NCI-H82 treated with DMSO at 0.1 percent for 48 hours (cell line): ENCODE data around the gene CNN2.

Source experiments
- DNase-seq: peaks from one replicate; lab custom pipeline; 2025; ENCODE audit not compliant: unreplicated experiment; lab: John Stamatoyannopoulos, UW

The CNN2 gene

DNA sequence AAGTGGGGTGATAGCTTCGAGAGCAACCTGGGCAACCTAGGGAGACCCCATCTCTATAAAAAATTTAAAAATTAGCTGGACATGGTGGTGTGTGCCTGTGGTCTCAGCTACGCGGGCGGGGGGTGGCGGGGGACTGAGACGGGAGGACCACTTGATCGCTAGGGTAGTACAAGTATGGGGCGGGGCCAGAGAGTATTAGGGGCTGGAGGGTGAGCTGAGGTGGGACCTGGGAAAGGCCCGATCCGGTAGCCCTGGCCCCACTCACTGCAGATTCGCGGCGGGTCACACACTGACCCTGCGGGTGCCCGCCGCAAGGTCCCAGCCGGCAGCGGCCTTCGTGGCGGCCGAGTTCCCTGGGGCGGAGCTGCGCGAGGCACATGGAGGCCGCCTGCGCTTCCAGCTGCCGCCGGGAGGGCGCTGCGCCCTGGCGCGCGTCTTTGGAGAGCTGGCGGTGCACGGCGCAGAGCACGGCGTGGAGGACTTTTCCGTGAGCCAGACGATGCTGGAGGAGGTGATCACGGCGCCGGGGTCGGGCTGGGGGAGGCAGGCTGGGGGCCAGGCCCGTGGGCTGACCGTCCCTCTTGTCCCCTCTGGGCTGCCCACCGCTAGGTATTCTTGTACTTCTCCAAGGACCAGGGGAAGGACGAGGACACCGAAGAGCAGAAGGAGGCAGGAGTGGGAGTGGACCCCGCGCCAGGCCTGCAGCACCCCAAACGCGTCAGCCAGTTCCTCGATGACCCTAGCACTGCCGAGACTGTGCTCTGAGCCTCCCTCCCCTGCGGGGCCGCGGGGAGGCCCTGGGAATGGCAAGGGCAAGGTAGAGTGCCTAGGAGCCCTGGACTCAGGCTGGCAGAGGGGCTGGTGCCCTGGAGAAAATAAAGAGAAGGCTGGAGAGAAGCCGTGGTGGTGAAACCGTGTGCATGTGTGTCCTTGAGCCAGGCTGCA, 38.5 kb downstream of the CNN2 start:
- no peak for DNase-seq

GRCh38 chr19:1065606-1066109, 39.2 kb downstream of the CNN2 start:
- DNase-seq = no peak

DNA sequence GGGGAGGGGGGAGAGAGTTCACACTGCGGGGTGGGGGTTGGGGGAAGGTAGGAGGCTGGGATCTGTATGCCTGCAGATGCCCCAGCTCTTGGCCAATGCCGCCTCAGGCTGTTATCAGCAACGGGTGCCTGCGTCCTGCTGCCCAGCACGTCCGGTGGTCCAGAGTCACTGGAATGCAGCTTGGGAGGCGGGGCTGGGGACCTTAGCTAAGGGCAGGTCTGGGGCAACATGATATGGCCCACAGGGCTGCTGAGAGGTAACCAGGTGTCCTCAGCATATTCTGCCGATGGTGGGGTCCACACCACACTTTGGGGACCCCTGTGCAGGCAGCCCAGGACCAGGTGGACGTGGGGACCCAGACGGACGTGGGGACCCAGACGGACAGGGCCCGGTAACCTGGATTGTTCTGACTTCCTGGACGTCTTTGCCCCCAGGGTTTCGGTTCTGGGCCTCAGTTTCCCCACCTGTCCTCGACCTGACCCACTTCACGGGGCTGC, 39.9 kb downstream of the CNN2 start:
- no peak for DNase-seq

- no peak for DNase-seq
Measured at GRCh38 chr19:1066748-1067340, 40.4 kb downstream of the CNN2 start, which contains the start of gene ARHGAP45. TSS of gene ARHGAP45 (plus strand) at chr19:1067167. CDS start at chr19:1067406, 239 bp downstream.

DNA sequence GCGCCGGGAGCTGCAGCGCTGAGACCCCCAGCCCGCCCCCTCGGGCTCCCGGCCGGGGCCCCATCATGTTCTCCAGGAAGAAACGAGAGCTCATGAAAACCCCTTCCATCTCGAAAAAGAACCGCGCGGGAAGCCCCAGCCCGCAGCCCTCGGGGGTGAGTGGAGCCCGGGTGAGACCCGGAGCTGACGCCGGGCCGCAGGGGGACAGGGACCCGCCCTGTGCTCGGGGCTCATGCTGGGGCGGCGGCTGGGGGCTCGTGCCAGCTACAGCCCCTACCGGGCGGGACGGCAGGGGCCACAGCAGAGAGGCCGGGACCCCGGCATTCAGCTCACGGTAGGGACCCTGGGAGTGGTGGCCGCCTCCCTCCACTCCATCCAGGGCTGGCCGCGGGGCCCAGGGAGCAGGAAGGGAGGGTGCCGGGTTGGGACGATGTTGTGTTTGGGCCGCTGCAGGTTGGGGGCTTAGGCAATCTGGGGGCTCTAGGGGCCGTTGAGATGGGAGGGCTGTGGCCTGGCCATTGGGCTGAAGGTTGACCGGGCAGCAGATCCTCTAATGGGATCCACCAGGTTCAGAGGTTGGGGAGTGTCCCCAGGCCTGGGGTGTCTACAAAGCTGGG, 41.0 kb downstream of the CNN2 start:
- DNase-seq = no peak

DNA sequence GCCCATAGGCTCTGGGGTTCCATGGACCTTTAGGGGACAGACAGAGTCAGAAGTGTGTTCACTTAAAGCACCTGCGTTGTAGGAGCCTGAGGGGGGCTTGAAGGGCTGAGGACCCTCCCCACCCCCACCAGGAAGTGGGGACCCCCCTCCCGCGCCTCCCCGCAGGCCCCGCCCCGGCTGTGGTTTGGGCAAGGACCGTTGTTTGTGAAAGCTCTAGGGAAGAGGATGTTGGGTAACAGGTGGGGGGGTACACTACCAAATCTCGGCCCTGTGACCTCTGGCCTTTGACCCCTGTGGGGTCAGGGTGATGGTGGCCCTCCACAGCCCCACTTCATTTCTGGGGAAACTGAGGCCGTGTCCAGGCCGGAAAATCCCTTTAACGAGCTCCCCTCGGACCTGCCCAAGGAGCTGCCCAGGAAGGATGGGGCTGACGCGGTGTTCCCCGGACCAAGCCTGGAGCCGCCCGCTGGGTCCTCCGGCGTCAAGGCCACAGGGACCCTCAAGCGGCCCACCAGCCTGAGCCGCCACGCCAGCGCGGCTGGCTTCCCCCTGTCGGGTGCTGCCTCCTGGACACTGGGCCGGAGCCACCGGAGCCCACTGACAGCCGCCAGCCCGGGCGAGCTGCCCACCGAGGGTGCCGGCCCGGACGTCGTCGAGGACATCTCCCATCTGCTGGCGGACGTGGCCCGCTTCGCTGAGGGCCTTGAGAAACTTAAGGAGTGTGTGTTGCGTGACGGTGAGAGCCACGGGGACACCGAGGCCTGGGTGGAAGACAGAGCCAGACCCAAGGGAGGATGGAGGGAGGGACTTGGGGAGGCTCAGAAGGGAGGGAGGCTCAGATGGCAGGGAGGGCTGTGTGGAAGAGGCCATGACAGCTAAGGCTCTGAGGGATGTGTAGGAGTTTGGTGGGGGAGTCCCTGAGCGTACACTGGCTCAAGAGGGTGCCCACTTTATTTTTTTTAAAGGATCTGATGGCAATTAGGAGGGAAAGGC, 41.9 kb downstream of the CNN2 start:
- DNase-seq = no peak

DNA sequence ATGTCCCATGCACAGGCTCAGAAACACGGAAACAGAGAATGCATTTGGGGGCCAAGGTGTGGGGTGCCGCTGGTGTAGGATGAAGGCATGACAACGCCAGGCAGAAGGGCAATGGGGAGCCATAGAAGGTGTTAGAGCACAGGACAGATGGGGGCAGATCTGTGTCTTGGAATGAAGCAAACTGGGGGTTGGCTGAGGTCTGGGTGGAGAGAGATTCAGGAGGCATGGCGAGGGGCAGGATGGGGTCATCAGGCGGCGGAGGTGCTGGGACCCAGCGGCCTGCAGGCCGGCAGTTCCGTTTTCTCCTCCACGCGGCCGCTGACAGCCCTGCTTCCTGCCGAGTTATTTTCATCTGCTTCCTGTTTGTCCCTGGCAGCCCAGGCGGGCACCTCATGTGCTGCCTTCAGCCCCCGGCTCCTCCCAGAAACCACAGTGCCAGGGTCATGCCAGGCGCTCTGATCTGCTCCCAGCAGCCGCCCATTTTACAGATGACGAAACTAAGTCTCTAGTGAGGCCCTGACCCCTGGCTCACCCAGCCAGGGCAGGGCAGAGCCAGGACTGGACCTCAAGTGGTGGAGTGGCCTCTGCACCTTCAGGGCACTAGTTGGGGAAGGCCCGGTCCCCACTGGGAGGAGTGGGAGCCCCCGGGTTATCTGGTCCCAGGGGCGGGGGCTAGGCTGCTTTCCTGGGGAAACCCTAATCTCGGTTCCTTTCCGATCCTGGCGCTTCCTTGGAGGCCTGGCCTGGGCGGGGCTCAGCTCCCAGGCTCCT, 42.8 kb downstream of the CNN2 start:
- no peak for DNase-seq

- DNase-seq = no peak
Measured at GRCh38 chr19:1070576-1070930, 44.1 kb downstream of the CNN2 start.

DNA sequence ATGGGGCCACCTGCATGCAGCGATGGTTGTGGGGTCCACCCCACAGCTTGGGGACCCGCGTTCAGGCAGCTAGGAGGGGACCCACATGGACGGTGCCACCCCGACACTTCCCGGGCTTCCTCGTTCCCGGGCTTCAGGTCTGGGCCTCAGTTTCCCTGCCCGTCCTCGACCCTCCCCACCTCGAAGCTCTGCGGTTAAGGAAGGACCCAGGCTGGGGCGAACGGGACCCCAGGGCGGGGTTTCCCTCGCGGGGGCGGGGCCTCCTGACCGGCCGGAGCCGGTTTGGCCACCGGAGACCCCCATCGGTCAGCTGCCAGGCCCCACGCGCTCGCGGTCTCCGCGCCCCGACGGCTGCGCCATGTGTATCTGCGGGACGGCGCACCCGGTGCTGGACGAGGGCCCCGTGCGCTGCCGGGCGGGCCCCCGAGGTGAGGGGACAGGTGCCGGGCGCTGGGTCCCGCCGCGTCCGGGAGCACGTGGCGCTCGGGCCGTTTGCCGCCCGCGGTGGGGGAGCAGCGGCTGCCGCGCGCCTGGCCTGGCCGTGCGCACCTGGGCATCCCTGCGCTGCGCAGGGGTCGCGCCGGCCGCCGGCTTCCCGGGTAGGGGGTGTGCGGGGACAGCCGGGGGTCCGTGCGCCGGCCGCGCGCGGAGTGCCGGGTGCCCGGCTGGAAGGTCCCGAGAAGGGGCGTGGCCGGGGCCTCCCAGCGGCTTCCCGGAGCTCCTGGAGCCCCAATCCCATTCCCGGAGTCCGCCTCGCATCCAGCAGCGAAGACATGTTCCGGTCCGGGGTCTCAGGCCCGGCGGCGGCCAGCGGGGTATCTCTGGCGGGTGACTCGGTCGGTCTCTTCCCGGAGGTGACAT, 44.8 kb downstream of the CNN2 start:
- DNase-seq = no peak

DNA sequence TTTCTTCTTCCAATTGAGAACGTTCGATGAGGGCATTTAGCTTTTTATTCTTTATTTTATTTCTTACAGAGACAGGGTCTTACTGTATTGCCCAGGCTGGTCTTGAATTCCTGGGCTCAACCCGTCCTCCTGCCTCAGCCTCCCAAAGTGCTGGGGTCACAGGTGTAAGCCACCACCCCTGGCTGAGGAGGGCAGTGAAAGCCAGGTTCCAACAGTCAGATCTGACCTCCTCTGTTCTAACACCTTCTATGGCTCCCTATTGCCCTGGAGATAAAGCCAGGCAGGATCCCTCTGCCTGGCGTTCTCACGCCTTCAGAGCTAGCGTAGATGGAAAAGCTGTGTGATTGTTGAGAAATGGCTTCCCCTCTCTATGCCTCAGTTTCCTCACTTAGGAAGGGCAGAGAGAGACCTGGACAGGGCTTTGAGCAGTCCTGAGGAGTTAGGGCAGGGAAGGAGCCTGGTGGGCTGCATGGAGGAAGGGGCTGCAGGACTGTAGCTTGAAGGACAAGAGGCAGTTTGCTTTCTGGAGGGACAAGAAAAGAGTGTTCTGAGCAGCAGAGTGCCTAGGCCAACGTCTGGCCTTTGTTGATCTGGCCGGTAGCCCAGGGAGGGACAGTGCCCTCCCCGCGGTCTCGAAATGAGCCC, 46.1 kb downstream of the CNN2 start:
- DNase-seq = no peak

DNA sequence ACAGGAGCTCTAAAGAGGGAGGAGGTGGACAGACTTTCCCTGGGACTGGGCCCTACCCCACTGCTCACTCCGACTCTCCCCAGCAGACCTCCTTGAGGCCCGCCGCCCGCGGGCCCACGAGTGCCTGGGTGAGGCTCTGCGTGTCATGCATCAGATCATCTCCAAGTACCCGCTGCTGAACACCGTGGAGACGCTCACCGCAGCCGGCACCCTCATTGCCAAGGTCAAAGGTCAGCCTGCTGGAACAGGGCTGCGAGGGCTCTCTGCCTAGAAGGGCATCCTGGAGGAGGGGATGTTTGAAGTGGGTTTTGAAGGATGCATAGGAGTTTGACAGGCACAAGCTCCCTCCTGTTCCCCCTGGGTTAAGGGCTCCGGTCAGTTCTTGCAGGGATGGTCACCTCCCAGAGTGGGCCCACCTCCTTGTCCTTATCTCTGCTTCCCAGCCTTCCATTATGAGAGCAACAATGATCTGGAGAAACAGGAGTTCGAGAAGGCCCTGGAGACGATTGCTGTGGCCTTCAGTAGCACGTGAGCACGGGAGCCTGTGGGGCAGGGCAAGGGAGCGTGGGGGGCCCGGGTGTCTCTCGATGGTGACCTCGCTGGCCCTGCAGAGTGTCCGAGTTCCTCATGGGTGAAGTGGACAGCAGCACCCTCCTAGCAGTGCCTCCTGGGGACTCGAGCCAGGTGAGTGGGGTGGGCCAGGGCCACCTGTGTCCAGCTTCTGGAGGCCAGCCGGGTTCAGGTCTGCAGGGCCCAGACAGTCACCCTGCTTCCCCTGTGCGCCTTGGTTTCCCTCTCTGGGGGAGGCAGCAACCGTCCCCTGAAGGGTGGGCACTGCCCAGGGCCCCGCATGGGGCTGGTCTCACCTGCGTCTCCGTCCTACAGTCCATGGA, 46.9 kb downstream of the CNN2 start:
- no peak for DNase-seq

GRCh38 chr19:1073956-1074517, 47.6 kb downstream of the CNN2 start:
- DNase-seq = no peak

GRCh38 chr19:1074544-1075283, 48.3 kb downstream of the CNN2 start:
- DNase-seq = no peak

GRCh38 chr19:1076046-1076386, 49.6 kb downstream of the CNN2 start:
- no peak for DNase-seq

DNA sequence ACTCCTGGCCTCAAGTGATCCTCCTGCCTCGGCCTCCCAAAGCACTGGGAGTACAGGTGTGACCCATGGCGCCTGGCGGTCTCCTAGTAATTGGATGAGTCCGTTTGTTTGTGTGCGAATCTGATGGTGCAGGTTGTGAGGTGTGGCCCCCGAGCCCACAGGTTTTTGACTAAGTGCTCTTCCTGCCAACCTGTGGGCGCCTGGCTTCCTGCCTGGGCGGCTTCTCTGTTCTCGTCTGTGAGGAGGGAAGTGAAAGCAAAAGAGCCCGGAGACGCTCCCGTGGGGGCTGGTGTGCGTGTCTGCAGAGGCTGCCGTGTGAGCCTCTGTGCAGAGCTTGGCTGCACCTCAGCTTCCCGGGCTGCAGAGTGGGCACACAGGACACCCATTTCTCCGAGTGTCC, 50.5 kb downstream of the CNN2 start:
- DNase-seq = no peak

DNA sequence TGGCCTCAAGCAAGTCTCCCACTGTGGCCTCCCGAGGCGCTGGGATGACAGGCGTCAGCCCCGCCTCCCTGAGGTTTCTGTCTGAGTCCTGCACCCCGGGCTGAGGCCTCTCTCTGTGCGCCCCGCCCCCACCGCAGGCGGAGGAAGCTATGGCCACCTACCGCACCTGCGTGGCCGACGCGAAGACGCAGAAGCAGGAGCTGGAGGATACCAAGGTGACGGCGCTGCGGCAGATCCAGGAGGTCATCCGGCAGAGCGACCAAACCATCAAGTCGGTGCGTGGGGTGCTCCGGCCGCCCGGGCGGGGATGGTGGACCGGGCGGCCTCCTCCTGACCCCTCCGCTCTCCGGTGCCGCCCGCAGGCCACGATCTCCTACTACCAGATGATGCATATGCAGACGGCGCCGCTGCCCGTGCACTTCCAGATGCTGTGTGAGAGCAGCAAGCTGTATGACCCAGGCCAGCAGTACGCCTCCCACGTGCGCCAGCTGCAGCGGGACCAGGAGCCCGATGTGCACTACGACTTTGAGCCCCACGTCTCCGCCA, 53.2 kb downstream of the CNN2 start:
- no peak for DNase-seq
